MV-4-11 (cell line): ENCODE data around the gene HNMT.
A peak's percentile ranks its signal among the peaks of the same experiment; 100 is the strongest.
"Not testable (repeated sequence)": the region's sequence is repeated elsewhere in the genome, so short reads cannot be mapped to it uniquely, and the experiment has no call there.

Source experiments
- DNase-seq: peaks from one replicate; lab custom pipeline; 2025; lab: John Stamatoyannopoulos, UW

The HNMT gene

GRCh38 chr2:138043588-138043987 lies 79.3 kb downstream of the HNMT start:
- DNase-seq, result not testable (repeated sequence)

GRCh38 chr2:138058427-138058826 lies 94.2 kb downstream of the HNMT start:
- DNase-seq, result peak; percentile 45

- no peak for DNase-seq
These were observed 95.4 kb downstream of the HNMT start for GRCh38 chr2:138059487-138060300.

- DNase-seq, result peak; percentile 75
These were observed 96.0 kb downstream of the HNMT start for GRCh38 chr2:138060301-138060635.

DNA sequence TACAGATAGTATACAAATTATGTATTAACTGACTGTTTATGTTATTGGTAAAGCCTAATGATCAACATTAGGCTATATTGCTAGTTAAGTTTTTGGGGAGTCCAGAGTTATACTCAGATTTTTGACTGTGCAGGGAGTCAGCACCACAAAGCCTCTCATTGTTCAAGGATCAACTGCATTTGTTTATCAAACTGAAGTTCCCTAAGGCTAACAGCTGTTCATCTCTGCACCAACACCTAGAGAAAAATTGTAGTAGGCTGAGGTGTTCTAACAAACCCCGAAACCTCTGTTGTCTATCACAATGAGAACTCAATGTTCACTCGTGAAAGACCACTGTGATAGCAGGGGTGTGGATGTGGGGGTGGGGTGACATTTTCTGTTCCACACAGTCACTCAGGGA lies 97.7 kb downstream of the HNMT start:
- DNase-seq, result no peak

DNA sequence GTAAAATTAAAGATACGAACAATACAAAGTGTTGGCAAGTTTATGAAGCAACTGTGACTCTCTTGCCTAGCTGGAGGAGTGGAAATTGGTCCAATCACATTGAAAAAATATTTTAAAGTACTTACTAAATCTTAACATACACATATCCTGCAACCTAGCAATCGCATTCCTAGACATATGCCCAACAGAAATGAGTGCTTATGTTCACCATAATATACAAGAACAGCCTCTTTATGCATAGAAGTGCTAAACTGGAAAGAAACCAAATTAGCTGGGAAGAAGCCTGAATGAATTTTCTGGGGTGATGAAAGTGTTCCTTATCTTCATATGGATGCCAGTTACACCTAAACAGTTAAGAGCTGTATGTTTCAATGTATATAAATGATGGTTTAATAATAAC lies 98.9 kb downstream of the HNMT start:
- no peak for DNase-seq
